ENCODE results near the gene CACNA1C.

The CACNA1C gene

DNA sequence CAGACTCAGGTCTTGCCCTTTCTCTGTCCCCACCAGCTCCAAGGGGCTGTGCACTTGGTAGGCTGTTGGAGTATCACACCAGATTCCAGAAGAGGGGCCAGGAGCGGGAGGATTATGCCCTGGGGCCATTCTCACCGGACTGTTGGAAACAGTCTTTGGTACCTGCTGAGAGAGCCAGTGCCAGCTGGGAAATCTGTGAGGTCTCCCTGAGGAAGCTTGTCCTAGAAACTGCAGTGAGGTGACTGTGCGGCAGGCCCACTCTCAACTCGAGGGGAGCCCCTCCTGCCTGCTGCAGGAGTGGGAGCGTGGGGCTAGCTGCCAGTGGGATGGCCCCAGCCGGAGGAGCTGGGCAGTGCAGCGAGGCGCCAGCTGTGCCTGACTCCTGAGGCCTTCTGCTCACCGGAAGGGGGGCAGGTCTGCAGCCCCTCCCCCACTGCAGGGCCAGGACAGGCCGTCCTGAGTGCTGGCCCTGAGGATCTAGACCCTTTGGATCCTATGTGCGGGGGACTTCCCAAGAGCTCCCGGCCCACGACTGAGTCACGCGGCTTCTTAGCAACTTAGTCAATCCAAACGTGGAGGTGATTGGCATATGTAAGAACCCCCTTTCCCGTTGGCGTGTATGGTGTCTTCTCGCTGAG lies 295.2 kb downstream of the CACNA1C start:
- DNase-seq = no peak

DNA sequence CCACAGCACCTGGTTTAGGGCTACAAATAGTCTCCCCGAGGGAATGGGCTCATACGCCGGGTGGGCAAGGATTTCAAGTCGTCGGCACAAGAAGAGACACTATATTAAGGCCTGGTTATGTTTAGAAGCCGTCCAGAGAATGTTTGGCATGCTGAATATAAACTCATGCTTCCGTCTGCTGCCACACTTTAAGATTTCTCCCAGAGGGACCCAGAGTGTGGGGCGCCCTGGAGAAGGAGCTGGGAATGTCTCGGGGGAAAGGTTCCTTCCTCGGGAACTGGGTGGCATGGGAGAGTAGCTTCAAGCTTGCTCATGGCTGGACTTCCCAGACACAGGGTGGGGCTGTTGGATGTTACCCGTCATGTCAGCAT lies 295.7 kb downstream of the CACNA1C start:
- no peak for DNase-seq

DNA sequence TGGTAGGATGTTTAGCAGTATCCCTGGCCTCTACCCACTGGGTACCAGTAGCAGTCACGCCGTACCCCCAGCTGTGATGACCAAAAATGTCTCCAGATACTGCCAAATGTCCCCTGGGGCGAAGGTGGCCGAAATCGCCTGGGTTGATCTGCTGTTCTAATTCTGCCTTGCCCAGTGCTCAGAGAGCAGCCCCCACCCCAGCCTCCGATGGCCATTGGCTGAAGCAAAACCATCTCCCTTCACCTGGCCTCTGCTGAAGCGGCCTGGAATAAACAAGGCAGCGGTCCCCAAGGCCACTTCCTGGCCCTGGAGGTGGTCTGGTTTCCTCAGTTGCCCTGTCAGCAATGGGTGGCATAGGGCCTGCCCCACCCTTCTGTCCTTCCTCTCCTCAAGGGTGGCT lies 298.4 kb downstream of the CACNA1C start:
- no peak for DNase-seq

DNA sequence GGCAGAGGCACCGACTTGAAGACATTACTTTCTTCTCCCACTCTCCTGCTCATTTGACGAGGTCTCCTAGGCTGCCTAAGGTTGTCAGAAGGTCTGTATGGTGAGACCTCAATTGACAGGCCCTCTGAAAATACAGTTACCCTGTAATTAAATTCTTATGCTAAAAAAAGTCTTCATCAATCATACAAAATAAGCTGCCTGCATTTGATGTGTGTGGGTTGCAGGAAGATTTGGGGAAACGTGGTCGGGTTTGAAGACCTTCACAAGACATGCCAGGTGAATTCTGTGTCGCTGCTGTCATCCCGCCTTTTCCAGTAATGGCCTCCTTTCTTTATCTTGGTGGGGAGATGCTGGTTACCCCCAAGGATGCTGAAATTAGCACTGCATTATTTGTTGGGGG lies 299.4 kb downstream of the CACNA1C start:
- no peak for DNase-seq

DNA sequence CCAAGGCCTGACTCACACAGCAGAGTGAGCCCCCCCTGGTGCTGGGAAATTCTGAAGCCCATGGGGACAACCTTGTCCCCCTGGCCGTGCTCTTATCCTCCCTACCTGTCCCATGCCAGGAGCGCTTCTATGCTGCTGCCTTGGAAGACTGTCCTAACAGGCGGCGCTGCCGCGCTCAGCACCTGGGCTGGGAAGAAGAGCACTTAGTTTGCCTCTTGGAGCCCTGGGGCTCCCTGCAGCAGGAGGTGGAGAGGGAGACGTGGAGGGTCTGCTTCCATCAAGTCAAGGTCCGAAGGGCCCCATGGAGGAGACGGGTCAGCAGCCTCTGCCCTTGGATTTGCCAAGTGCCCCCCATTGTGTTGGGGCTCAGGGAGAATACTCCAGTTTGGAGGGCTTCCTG lies 300.5 kb downstream of the CACNA1C start:
- no peak for DNase-seq

DNA sequence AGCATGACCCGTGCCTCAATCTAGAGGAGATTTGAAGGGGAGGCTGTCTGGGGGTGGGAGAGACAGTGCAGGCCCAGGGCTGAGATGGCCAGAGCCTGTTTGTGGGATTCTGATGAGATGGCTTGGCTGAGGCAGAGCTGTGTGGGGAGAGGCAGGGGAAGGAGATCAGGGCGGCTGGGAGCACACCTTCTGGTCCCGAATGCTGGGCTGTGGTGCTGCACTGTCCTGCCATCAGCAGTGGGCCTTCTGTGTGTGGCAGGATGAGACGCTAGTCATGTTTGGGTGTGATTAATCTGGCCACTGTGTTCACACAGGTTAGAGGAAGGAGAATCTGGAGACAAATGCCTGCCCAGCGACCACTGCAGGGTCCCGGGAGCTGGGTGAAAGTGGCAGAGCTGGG lies 300.9 kb downstream of the CACNA1C start:
- DNase-seq = no peak

DNA sequence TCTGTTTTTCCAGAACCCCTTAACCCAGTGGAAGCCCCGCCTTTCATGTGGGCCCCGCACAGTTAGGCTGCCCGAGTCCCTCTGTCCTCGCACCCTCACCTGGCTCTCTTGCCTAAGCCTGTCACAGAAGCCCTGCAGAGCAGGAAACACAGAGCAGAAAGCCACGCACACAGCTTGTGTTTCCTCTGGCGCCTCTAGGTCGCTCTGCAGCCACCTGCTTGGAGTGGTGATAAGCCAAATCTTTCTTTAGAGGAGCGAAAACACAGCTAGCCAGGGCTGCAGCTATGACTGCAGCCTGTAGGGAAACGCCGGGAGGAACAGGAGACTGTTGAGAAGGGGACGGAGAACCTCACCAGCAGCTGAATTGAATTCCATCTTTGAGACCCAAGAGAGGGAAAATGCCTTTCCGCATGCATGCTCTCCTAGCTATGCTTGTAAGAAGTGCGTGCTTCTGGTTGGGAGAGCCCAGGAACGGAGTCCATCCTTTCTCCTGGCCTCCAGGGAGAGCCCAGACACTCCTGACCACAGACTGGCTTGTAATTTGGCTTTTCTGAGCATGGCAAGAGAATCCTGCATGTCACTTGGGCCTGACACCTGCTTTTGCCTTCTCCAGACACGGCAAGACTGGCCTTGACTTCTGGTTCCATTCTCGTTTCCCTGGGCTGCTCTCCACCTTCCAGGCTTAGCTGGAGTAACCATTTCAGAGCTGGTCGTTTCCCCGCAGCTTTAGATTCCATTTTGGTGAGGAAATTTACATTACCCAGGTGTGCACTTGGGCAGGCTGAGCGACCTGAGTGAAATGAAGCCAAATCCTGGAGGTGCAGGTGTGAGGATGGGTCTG lies 301.6 kb downstream of the CACNA1C start:
- no peak for DNase-seq

DNA sequence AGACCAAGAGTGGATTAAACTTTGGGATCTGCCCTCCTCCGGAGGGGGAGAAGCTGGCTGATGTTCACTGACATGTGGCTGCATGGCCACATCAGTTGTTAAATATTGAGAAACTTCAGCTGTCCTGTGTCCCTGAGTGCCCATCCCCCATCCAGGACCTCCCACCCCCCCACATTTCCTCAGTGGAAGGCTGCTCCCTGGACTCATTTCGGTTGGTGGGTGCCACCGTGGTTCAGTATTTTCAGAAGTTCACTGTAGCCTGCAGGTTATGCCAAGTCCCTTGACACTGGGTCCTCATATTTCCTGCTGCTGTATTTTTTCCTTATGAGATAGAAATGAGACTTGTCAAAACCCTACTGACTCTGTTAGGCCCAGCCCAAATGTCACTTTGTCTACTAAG lies 302.4 kb downstream of the CACNA1C start:
- DNase-seq = no peak

DNA sequence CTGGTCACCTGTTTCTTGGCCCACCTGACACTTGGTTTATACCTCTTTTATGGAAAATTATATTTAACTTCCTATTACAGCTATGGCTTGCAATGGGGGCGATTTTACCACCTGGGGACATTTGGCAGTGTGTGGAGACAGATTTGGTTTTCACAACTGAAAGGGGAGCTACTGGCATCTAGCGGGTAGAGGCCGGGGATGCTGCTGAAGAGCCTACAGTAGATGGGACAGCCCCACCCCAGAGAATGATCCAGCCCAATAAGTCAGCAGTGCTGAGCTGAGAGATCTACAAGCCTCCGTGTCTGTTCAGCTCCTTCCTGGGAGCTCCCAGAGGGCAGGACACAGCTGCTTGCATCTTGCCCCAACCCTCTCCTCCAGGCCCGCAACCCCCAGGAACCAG lies 302.8 kb downstream of the CACNA1C start:
- DNase-seq = no peak

DNA sequence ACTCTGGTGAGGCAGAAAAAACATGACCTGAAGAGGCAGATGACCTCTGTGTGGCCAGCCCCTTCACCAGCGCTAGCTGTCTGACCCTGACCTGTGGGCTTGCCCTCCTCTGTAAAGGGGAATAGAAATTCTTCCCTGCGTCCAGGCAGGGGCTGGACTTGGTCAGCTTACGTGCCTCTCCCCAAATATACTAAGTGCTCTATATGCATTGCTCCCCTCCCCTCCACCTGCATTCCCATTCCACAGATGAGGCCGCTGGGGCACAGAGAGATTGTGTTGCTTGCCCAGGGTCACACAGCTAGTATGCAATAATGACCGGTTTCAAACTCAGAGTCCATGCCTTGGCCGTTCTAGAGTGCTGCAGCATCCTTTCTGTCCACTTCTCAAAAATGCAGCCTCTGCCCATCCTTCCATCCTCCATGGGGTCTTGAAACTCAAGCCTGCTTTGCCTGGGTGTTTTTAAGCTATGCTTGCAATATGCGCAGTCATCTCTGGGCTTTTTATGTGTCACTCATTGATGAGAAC lies 303.9 kb downstream of the CACNA1C start:
- DNase-seq = no peak

DNA sequence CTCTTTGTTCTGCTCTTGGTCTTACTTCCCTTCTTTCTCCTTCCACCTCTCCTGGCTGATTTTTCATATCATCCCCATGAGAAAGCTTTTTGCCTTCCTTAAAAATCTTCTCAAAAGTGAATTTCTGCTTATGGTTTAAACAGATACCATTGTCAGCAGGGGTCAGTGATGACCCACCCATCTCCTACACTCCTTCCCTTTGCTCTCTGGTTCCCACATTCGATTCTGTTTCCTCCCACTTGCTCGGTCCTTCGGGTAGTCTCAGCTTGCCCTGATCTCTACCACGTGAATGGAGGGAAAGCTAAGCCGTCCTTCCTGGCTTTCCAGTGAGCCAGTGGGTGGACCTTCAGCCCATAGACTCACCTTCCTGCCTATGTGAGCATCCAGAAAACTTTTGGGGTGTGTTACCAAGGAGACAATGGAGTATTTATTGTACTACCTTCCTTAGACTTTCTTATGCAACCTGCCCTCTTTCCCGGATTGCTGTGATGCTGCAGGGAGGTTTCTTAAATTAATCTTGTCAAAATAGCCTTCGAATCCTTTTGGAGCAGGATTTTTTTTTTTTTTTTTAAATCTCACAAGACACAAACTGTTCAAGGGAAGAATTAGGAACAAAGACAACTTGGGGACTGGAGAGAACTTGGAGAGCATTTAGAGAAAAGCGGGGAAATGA lies 306.3 kb downstream of the CACNA1C start:
- DNase-seq = no peak

DNA sequence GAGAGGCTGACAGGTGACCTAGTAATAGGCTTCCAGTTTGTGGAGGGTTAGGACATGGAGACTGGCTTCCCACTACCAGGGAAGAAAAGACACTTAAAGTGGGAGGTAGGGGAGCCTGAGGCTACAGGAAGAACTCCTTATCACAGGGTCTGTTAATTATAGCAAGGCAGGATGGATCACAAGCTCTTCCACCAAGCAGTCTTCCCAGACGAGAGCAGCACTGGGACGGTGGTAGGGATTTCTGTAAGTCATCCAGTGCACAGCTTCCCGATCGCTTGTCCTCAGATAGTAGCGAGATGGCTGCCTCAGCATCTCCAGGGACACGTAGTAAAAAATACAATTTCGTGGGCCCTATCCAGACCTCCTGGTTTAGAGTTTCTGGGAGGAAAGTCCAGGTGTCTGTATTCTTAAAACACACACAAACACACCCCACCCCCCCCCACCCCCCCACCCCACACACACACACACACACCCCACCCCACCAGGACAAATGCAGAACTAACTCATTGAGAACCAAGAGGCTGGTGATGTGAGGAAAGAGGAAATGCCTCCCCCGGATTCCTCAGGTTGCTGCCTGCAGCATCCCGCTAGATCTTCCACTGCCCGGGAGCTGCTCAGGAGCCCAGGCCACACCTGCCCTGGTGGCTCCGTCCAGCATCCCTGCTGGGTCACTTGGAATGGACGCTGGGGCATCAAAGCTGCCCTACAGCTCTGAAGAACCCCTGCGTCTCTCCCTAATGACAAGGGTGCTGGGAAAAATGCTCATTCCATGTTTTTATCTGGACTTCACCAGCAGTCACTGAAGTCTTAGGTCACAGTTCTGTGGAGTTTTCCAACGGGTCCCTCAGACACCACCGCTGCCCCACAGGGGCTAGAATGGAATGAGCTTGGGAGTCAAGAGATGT lies 307.2 kb downstream of the CACNA1C start:
- no peak for DNase-seq

DNA sequence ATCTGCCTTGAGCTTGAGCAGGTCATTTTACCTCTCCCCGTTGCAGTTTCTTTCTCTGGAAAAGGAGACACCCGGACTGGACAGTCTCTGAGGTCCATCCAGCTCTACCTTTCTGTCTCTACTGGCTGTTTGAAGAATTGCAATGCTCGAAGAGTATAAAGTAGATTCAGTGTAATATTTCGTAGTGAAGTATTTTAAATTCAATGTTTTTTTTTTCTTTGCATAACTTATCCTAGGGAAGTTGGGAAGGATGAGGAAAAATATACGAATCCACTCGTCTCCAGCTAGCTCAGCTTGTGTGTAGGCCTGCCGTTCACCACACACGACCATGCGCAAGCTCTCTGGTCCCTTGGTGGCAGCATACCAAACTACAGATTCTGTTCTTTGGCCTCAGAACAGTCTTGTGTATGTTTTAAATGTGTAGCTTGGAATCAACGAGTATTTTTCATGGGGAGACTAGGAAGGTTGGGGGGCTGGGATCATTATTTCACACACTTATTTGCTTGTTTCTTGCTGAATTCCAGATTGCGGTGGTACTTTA lies 307.9 kb downstream of the CACNA1C start:
- DNase-seq = no peak

DNA sequence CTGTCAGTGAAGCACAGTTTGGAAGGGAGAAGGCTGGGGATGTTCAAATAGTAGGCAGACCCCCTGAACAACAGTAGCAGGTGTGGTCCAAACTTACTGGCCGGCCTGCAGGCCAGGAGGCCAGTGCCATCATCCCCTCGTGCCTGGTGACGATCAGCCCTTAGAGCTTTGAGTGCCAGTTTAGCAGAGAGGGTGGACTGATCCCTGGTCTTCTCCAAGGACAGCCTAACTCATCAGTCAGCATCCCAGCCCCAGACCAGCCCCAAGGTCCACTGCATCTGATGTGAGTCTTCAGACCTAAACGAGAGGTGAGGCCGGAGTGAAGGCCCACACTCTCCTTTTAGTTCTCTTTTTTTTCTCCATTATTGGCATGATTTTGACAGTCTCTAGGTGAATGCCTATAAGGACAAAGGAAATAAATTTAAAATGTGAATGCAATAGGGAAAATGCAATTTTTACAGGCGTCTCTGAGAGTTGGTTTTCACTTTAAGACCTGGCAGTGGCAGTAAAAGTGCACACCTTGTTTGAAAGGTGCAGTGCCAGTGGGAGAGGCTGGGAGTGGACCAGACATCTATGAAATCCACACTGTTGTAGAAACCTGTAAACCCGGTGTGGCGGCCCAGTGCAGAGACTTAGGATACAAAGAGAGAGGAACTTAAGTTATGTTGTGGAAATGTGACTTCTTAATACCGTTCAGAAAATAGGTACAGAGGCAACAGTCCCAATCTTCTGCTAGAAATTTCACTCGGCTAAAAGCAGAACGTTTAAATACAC lies 311.2 kb downstream of the CACNA1C start:
- DNase-seq = no peak

DNA sequence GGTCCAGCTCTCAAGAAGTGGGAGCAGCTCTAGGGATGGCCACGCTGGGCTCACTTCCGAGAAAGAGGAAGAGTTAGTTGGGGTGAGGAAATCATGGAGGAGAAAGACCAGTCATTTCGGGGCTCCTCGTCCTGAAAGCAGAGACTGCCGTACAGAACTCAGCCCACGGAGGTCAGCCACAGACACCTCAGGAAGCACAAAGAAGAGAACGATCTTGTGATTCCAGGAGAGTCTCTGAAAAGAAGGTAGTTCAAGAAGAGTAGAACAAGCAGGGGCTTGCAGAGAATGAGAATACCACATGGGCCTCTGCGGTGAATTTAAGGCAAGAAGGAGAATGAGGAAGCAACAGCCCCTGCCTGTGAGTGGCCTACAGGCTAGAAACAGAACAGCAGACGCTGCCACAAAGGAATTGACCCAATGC lies 311.9 kb downstream of the CACNA1C start:
- no peak for DNase-seq

DNA sequence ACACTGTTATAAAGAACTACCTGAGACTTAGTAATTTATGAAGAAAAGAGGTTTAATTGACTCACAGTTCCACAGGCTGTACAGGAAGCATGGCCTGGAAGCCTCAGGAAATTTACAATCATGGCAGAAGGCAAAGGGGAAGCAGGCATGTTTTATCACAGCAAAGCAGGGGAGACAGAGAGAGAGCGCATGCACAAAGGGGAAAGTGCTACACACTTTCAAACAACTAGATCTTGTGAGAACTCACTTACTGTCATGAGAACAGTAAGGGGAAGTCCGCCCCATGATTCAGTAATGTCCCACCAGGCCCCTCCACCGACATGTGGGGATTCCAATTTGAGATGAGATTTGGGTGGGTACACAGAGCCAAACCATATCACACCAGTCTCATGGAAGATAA lies 313.9 kb downstream of the CACNA1C start:
- DNase-seq = no peak

DNA sequence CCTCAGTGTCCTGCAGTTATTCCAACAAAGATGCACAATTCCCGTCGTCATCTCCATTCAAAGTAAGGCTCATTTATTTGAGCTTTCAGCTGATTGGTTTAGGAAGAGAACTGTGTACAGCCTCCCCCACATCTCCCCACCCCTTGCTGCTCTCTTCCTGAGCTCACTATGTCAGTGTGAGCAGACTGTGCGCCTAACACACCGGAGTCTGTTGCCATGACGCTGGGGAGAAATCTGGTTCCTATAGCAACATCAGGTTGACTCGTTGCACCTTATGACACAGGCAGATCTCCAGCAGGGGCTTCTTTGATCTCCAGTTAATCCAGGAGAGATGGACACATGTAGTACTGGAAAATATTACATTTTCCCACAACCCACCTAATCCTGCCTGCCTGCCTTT lies 319.4 kb downstream of the CACNA1C start:
- no peak for DNase-seq

DNA sequence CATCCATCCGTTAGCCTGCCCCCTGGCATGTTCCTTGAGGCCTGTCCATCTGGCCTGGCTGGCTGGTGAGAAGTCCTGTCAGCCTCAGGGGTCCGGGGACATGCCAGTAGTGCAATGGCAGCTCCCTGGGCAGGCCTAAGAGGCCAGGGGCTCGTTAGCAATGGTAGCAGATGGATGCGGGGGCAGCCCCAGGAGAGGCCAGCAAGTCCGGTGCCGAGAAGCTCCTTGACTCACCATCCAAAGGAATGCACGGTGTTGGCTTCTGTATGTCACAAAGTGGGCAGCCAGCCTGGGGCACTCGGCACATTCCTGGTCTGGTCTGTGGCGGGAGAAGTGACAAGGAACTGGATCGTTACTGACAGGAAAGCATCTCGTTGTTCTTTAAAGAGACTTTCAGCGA lies 319.9 kb downstream of the CACNA1C start:
- no peak for DNase-seq

DNA sequence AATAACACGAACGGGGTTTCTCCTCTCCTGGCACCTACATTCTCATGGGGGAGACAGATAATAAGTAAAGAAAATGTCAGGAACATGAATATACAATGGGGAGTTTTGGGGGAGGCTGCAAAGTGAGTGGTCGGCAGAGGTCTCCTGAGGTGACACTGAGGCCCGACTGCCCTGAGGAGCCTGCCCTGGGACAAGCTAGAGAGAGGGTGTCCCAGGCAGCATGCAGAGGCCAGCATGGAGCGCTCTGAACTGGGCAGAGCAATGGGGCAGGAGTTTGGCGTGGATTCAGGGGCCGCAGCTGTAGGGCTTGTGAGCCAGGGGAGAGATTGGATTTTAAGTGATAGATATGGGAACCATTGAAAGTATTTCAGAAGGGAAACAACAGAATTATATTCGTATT lies 320.5 kb downstream of the CACNA1C start:
- DNase-seq = no peak

DNA sequence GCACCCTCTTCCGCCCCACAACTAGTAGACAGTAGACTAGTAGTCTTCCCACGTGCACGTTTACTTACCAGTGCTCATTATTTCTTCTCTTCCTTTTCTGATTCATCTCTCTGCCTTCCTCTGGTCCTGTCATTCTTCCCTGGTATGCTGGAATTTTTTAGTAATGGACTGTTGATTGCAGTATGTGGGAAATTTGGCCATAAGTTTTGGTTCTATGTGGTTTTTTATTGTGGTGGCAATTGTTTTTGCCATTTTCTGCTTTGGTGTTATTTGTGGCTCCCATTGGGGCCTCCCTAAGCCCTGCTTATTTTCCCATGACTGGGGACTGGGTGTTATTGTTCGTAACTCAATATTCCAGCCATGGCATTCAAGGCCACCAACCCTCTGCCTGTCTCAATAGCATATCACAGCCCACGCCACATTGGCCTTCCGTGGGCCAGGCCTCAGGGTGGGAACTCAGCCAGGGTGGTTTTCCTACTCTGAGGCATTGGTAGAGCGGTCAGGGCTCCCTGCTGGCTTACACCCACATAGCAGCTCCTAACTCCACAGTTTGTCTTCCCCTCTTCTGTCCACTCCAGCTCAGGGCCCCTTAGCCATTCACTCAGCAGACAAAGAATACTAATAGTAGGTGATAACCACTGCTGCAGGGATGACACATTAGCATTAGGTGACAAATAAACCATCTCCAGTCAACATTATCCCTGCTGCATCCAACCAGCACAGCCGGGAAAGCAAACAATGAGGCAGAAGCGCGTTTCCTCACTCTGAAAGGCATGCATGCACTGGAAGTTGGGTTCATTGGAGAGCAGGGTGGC lies 321.5 kb downstream of the CACNA1C start:
- DNase-seq = no peak

DNA sequence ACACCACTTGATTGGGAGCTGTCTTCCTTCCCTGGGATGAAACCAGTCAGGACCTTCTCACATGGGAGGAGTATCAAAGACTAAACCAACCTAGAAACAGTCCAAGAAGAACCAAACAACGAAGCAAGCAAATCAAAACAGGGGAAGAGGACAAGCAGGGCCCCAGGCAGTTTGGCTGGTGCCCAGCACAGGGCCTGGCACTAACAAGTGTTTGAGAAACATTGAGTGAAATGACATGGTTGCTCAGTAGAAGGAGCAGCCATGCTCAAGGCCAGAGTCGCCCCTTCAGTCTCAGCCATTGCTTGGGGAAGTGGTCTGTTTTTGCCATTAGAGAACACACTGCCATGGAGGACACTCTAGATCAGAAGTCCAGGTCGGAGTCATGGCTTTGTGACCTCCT lies 323.1 kb downstream of the CACNA1C start:
- DNase-seq = no peak
